Stimulated activated CD4-positive, alpha-beta T cell treated with anti-CD3 and anti-CD28 coated beads, Interleukin-1b, Interleukin-23, amount 100 ng/mL, for 24 hours (primary cell): ENCODE results near the gene ANKFN1.

Source experiments
- DNase-seq, 4 experiments: peaks; one replicate each; pipeline ENCODE4 v3.0.0-alpha.2; 2020; ENCODE audit warnings: low read depth in 4 of 4, low spot score in 1 of 4

ANKFN1 gene, protein sequence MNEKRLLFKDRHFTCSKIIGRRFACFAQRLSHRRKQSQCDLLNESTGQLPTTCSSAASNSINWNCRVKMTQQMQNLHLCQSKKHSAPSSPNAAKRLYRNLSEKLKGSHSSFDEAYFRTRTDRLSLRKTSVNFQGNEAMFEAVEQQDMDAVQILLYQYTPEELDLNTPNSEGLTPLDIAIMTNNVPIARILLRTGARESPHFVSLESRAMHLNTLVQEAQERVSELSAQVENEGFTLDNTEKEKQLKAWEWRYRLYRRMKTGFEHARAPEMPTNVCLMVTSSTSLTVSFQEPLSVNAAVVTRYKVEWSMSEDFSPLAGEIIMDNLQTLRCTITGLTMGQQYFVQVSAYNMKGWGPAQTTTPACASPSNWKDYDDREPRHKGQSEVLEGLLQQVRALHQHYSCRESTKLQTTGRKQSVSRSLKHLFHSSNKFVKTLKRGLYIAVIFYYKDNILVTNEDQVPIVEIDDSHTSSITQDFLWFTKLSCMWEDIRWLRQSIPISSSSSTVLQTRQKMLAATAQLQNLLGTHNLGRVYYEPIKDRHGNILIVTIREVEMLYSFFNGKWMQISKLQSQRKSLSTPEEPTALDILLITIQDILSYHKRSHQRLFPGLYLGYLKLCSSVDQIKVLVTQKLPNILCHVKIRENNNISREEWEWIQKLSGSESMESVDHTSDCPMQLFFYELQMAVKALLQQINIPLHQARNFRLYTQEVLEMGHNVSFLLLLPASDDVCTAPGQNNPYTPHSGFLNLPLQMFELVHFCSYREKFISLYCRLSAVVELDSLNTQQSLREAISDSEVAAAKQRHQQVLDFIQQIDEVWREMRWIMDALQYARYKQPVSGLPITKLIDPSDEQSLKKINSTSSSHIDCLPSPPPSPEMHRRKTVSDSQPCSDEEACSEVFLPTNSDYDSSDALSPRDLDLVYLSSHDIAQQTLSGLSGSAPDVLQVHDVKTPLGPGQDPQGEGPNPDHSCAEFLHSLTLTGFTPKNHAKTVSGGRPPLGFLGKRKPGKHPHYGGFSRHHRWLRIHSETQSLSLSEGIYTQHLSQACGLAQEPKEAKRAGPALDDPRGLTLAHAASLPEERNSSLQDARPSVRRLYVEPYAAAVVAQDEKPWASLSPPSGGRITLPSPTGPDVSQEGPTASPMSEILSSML

DNA sequence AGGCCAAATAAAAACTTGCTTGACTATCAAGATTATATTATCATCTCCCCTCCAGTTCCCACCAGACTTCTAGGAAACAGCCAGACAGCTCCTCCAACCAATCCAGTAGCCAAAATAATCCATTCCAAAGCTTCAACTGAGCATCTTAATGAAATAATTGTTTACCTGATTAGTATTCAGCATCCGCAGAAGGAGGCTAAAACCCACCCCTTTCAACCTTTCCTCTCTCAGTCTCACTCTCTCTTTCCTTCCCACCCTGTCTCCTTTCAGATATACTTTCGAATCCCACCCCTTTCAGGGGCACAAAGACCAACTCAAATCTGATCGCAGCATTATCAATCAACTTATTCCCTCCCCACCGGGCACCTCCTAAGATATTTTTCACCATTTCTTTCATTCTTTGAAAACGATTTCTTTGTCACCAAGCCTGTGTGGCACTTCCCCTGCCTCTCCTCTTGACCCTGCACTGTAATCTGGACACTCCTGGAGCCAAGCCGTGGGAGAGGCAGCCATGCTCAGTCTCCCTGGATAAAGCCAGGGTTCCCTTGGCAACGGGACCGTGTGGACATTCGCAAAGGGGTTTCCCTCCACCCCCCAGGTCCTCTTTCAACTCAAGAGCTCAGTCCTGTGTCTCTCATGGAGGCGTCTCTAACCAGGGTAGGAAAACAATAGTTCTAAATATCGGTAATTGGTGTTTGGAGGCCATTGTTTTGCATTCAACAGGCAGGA, at the start of gene ANKFN1:
ANKFN1 (plus strand) TSS at position 602 of the 729 bp plus-strand sequence. CDS start 59,193 bp downstream, outside the sequence.
- no peak for DNase-seq

DNA sequence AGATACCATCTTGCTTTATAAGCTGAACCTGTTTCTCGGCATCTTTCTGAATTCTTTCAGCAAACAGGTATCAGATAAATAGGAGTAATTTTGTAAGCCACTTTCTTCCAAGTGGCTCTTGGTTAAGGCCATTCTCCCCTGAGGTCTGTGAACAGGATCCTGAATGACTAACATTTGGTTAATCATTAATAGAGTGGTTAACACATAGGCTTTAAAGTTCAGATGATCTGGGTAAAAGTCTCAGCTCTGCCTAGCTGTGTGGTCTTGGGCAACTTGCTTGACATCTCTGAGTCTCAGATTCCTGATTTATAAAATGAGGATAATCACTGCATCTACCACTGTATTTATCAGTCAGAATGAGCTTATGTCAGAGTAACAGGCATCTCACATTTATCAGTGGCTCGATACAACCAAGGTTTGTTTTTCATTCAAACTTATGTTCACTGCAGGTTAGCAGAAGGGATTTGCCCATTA, 44.4 kb upstream of the ANKFN1 start:
- no peak for DNase-seq

DNA sequence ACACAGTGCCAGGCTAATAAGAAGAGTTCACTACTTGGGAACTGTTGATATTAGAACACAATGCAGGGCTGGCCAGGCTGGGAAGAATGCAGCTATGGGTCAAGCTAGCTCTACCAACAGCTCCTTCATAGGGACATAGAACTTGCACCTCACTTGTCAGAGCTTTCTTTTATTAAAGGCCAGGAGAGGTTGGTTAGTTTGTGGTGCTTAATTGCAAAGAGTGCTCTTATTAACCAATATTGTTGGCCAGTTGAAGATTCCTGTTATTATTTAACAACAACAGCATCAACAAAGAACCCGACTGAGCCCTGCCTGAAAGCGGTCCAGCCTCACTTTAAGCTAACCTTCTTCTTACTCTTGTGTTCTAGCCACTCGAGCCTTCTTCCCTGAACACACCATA, 43.4 kb upstream of the ANKFN1 start:
- no peak for DNase-seq

DNA sequence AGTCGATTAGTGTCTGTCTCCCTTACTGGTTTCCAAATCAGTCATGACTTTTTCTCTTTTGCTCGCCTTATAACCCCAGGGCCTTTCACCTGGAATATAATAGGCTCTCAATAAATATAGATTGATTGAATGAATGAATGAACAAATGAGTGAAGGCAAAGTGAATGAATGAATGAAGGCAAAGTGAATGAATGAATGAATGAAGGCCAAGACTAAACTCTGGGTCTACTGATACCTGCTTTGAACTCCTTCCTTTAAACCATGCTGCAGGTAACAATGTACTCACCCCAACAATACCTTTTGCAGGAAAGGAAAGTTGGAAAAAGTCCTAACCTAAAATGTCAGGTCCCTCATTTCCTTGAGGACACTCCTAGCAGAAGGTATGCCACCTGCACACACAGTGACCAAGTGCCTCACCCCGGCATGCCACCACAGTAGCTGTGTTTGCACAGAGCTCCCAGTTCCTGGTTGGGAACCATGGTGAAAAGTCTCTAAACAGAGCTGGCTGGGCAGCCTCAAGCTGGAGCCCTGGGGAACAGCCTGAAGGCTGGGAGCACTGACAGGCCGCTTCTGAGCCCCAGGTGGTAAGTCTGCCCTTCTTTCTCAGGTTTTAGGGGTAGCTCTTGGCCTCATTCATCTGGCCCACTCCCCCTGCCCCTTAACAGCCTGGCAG, 42.7 kb upstream of the ANKFN1 start:
- DNase-seq, result no peak

DNA sequence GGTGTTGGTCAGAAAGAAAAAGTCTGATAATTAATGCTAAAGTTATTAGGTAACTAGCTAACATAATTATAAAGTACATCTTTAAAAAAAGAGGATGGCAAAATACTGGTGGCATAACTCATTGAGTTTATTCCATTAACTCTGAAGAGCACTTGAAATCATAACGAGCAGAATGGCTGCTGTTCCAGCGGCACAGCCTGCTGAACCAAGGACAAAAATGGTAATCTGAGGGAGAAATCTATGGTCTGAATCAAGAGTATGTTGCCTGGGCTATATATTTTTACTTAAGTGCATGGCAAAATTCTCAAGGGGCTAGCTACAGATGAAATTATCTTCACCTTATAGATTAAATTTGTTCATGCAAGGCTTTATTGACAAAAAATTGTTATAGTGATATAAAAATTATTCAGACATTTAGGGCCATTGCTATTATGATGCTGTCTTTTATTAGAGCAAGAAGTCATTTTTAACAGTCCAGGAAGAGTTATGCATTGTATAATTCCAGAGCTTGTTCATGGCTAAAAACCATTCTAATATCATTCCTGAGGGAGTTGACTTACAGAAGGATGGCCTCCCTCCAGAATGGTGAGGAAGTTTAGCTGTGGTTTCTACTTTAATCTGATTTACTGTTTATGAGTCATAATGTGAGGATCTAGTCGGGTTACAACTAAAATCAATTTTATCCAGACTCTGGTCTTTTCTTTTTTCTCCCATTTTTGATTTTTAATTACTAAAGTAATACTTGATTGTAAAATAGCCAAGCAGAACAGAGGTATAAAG, 41.4 kb upstream of the ANKFN1 start:
- DNase-seq, result no peak

DNA sequence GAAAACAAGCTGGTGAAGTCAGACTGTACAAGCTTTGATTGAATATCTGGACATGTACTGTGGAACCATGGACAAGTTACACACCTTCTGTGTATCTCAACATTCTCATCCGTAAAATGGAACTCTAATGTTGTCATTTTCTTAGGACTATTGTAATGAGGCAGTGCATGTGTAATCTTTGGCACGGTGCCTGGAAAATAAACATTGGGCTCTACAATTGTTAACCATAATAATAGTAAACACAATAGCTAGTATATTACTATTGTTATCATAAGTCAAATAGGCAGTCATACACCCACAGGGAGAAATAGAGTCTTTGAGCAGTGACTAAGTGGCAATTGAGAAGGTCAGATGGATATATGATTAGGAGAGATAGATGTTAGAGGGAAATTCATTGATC, 39.8 kb upstream of the ANKFN1 start:
- DNase-seq, result no peak

DNA sequence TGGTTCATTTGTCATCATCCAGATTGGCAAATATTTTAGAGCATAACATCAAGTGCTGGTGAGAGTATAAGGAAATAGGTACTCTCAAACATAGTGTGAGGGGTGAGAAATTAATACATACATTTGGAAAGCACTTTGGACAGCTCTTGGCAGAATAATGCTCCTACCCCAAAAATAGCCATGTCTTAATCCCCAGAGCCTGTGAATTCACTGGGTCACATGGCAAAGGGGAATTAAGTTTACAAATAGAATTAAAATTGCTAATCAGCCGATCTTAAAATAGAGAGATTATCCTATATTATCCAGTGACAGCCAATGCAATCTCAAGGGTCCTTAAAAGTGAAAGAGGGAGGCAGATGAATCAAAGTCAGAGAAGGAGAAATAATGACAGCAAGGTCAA, 38.8 kb upstream of the ANKFN1 start:
- no peak for DNase-seq

DNA sequence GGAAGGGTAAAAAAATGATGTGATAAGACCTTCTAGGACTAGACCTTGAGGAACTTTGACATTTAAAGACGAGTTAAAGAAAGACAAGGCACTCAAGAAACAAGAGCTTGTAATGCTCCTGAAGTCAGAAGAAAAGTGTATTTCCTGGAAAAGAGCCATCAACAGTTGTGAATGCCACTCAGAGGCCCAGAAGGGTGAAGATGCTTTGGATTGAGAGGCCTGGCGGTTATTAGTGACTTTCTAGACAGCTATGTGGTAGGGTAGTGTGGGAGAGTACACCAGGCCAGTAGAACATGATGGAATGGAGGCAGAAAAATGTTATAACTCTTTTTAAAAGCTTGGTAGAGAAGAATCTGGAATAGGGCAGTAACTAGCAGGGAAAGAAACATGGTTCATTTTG, 34.1 kb upstream of the ANKFN1 start:
- DNase-seq, result no peak

DNA sequence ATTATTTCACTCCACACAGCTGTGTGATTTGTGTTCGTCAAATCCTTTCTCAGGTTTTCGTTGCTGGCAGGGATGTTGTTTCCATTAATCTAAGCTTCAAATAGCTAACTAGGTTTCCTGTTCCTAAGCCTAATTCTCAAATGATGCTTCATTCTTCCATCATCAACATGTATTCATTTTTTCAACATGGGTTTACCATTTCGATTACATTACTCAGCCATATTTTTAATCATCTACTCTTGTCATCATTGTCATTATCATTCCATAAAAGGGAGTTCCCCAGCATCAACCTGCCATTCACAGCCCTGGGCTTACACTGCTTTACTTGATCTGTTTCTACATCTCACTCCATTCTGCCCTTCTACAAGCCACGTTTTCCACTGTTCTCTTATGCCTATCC, 33.3 kb upstream of the ANKFN1 start:
- DNase-seq, result no peak

DNA sequence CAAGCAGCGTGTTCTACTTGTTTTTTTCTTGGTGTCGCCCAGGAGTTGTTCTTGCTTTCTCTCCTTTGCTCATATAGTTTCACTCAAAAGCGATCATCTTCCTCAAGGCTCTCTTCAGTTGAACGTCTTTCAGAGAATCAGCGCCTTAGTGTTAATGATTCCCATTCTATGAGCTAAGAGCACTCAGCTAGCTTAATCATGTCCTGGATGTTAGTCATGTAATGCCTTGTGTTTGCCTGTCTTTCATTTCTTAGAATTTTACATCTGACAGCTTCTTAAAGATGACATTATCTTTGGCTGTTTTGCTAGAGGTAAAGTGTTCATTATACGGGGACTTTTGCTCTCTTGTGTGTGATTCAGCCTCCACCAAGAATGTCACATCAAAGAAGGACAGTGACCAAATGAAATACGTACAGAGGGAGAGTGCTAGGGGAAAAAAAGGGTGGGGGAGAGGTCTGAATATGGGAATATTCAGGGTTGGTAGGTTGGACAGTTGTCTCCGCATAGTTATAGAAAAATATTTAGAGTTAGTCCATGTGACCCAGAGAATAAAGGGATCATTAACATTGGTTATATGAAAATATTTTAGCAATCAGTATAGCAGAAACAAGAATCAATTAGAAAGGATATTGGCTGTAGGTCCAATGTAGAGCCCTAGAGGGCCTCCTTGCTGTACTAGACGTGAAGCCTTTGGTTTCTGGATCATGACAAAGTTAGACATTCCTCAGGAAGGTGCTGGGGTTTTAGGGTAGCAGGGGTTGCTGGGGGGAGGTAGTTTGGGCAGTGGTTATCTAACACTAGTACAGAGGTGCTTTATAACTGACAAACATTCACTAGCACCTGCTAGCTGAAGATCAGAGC, 31.9 kb upstream of the ANKFN1 start:
- DNase-seq, result no peak

DNA sequence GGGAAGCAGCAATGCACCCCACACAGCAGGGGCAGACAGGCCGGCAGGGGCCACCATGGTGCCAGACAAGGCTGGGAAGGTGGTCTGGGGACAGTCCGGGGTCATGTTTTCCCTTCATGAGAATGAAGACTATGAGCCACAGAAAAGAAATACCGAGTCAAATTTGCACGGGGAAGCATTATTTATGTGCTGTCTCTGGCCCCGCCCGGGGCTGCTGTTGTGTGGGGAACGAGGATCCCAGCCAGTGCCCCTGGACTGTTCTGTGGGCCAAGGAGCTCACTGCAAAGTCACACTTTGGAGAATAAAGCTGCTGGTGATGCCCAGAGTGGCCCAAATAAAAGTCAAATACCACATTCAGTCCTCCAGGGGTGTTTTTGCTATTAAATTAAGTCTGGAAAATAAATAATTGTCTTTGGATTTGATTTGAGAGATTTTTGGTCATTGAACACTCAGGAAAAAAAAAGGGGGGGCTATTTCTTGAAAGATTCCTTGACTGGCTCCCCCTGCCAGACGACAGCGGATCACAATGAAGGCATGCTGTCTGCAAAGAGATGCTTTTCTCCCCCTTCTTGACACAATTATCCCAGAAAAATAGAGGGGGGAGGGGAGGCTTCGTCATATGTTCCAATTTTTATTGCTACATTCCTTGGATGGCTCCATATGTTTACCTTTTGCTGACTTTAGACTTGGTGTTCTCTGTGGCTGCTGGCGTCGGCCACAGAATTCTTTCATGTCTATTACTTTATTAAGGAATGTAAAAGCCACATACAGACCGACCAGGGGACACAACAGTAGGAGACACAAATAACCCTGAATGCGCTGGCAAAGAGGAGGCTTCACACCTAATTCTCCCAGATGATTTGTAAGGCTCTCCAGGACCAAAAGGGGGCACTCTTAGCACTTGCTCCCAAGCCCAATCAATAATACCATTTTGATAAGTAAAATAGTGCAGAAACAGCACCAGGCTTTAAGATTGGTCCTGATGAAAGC, 27.1 kb upstream of the ANKFN1 start:
- no peak for DNase-seq

DNA sequence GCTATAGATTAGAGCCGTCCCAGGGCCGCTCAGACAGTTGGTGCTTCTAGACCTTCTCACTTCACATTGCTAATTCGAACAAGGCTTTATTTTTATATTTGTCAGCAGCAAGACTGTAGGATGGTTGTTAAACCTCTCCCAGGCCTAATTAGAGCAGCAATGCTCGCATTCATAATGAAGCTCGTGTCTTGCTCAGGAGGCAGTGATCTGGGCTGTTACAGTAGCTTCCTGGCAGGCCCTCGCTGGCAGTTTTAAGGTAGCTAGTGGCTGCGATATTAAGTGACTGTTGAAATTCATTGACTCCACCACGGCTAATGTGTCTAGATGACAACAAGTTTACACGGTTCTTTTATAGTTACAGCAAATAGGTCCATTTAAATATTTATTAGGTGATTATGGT, 23.2 kb upstream of the ANKFN1 start:
- no peak for DNase-seq

DNA sequence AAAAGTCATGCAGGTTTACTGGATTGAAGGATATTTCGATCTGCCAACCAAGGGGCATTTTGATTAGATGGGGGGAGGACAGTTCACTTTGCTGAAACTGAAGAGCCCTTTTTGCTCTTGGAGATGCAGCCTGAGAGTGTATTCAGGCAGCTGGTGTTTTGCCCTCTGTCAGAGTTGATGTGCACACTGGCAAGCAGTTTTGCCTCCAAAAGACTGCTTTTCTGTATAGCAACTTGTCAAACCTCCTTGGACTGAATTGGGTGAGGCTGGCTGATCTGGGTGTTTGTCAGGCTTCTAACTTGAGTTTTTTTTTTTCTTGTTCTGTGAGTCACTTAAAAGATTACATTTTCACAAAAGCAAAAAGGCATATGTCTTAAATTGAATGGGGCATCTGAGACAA, 22.6 kb upstream of the ANKFN1 start:
- DNase-seq, result no peak

DNA sequence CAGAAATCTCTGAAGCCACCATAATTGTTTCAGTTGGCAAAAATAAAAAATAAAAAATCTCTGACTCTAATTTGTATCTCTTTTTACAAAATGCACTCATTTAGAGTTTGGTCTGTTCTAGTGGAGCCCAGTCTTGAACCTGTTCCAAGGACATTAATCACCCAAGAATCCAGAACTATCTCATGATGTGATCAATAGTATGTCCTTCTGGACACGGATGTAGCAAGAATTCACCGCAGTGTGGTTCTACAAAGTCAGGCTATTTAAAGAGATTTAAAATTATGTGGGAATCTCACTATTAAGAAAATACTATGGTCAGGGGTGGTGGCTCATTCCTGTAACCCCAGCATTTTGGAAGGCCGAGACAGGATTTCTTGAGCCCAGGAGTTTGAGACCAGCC, 21.8 kb upstream of the ANKFN1 start:
- DNase-seq, result no peak

DNA sequence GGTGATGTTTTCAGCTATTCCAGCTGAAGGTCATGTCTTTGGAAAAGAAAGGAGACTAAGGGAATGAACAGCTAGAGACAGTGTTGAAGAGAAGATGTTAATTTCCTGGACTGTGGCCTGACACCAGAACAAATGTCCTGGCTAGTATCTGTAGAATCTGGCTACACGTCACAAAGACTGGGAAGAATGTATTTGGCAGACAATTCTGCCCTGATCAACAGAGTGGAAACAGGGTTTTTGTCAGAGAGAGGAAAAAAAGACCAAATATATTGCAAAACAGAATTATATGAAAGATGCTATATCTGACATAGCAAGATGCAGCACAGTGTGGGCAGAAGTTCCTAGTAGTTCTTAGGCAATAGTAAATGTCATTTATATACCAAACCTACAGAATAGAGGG, 17.0 kb upstream of the ANKFN1 start:
- no peak for DNase-seq

DNA sequence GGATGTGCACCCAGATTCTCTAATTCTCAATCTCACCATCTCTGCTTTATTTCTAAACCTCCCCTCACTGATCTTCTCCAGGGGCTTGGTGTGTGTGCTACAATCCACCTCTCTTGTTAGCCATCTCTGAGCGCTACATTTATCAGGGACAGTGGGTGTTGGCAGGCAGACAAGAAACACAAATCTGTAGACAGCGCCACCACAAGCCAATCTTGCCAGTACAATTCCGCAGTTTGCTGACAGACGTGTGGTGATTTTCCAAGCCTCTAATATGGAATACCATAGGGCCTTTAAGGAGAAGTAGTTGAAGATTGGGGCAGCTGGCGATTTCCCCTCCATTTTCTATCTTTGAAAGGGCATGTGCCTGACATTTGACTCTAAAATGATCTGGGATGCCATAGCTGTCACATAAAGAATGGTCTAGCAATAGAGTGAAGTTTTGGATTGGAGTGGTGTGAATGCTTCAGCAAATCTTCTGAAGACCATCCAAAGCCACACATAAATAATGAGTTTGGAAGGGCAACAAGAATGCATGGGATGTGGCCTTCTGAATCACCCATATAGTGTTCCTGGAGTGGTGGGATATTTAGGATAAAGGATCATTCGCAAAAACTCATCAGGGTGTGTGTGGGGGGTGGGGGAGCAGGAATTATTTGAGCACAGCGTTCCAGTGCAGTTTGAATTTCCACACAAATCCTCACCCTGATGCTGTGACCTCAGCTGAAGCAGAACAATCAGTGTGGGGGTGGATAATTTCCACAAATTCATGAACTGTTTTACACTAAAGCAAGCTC, 12.0 kb upstream of the ANKFN1 start:
- no peak for DNase-seq

DNA sequence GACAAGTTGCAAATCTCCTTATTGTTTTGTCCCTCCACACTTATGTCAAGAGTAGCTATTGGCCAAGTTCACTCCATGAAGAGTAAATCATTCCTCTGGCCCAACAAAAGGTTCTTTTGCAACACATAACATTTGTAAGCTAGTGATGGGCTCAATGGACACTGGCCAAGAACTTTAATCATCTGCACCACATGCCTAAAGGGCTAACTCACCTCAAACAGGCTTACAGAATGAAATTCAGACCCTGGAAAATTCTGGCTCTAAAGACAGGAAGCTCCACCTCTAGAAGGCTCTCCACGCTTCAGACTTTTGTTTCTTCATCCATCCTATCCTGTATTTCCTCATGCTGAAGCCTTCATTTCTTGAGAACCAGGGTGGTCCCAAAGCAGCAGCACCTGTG, 10.9 kb upstream of the ANKFN1 start:
- no peak for DNase-seq
